K562 (cell line): ENCODE results near the gene SLC12A6. TPM values are rescaled to one million over a fixed set of nuclear protein-coding genes. Genes with fewer than 3 reads are reported as not detected.
A peak's percentile ranks its signal among the peaks of the same experiment; 100 is the strongest.

Experiments used
- FOXA3 ChIP-seq, 2 experiments: fragments of 450-650 bp in 1 of 2; sonication (generic) in 1 of 2; formaldehyde crosslinking; IDR thresholded peaks in 1 of 2; conservative IDR thresholded peaks in 1 of 2; 2 replicates each; pipeline versions ENCODE4 v1.4.0 to v1.8.0; 2020 to 2022; ENCODE audit warnings: mild to moderate bottlenecking in 2 of 2, missing genetic modification reagents in 1 of 2
- HDAC1 ChIP-seq, 2 experiments: fragments of 450-650 bp; IDR thresholded peaks; 2 replicates each; pipeline ENCODE4 v1.6.1; 2016 to 2017; ENCODE audit warnings: inconsistent platforms in 1 of 2, mild to moderate bottlenecking in 1 of 2, moderate library complexity in 1 of 2
- KAT8 ChIP-seq: fragments of 450-650 bp; IDR thresholded peaks from 2 replicates; pipeline ENCODE4 v1.6.1; 2016; ENCODE audit warnings: low read depth, mild to moderate bottlenecking
- MAFG ChIP-seq: fragments of 450-650 bp; conservative IDR thresholded peaks from 2 replicates; pipeline ENCODE4 v1.6.1; 2016; ENCODE audit warnings: missing genetic modification characterization, missing compliant biosample characterization
- MYNN ChIP-seq, 2 experiments: sonication (generic); formaldehyde crosslinking in 1 of 2; IDR thresholded peaks; 2 replicates each; pipeline versions ENCODE4 v1.5.0 to v1.6.1; 2016 to 2020; ENCODE audit warnings: antibody characterized with exemption in 1 of 2, missing genetic modification reagents in 1 of 2
- NR2F6 ChIP-seq: fragments of 450-650 bp; formaldehyde crosslinking; IDR thresholded peaks from 2 replicates; pipeline ENCODE4 v1.4.0; 2020; ENCODE audit warnings: mild to moderate bottlenecking
- PCBP2 ChIP-seq: fragments of 200-400 bp; formaldehyde crosslinking; IDR thresholded peaks from 2 replicates; pipeline ENCODE4 v1.6.1; 2018; ENCODE audit warnings: low read length, low read depth, mild to moderate bottlenecking, moderate library complexity; ENCODE audit not compliant: poor library complexity, severe bottlenecking
- SAFB ChIP-seq: fragments of 200-400 bp; formaldehyde crosslinking; IDR thresholded peaks from 2 replicates; pipeline ENCODE4 v1.6.1; 2017; ENCODE audit warnings: low read depth, low read length, borderline replicate concordance
- SPI1 ChIP-seq: IDR thresholded peaks from 2 replicates; pipeline ENCODE4 v1.6.1; 2011; ENCODE audit warnings: low read depth, low read length, control low read depth, borderline replicate concordance
- TBL1XR1 ChIP-seq, 2 experiments: IDR thresholded peaks; 2 replicates each; pipeline ENCODE4 v1.6.1; 2012; ENCODE audit warnings: improper control_type of control experiment in 2 of 2, low read length in 2 of 2, mild to moderate bottlenecking in 1 of 2
- TSHZ1 ChIP-seq: fragments of 250-450 bp; sonication (Bioruptor Pico); IDR thresholded peaks from 2 replicates; pipeline ENCODE4 v1.4.0; 2020; ENCODE audit warnings: mild to moderate bottlenecking, moderate library complexity
- ZBTB40 ChIP-seq, 2 experiments: fragments of 450-650 bp in 1 of 2; sonication (generic) in 1 of 2; formaldehyde crosslinking in 1 of 2; IDR thresholded peaks; 2 replicates each; pipeline versions ENCODE4 v1.7.1 to v1.9.0; 2016 to 2022; ENCODE audit warnings: inconsistent platforms in 1 of 2, mild to moderate bottlenecking in 1 of 2, missing genetic modification reagents in 1 of 2
- ZNF140 ChIP-seq: fragments of 250-450 bp; sonication (Bioruptor Pico); IDR thresholded peaks from 2 replicates; pipeline ENCODE4 v1.8.0; 2021; ENCODE audit warnings: moderate library complexity, mild to moderate bottlenecking, inconsistent platforms
- polyA plus RNA-seq, 8 experiments: library from polyadenylated mRNA; depleted of rRNA in 4 of 8; stranded (reverse) in 5 of 8; unstranded in 3 of 8; fragments of >200 nt; fragmentation: Nextera tagmentation in 2 of 8; fragmentation: Illumina TruSeq in 1 of 8; extraction: Ambion mirVana in 2 of 8; extraction: Trizol in 1 of 8; gene quantifications; 2 replicates each; pipeline versions ENCODE4 v1.2.1 to v1.2.3, GENCODE V29; 2011 to 2014; ENCODE audit warnings: inconsistent platforms in 1 of 8, missing spikeins in 1 of 8
- total RNA-seq, 7 experiments: library from RNA; depleted of rRNA in 6 of 7; stranded (reverse); fragments of >200 nt in 6 of 7; fragmentation: Illumina TruSeq in 2 of 7; extraction: Trizol in 2 of 7; gene quantifications; 2 replicates each; pipeline versions ENCODE4 v1.2.1 to v1.2.3, GENCODE V29; 2011 to 2021; ENCODE audit warnings: low replicate concordance in 1 of 7

SLC12A6 gene
- total and polyA plus RNA-seq, 9 of the 15 experiments (the other 6 are each of a cell fraction or from before 2014, with no cell fraction given) = 1.4 to 16.4 (median 6.7) TPM

- TF ChIP-seq TBL1XR1 (IDR thresholded peaks at IDR 0.05; ENCODE audit: low read length in 2 of 2) (0 out of 4 replicates have a peak, but pooled peaks of 1 of the 2 experiments have one; percentile 47), FOXA3 (CRISPR knock-in tag; conservative IDR thresholded peaks at IDR 0.05 in 1 of 2, IDR thresholded peaks at IDR 0.05 in 1 of 2) (peak in 1 of 2 experiments; percentile 57; a peak in 1 of 4 replicates), SAFB (peak; percentile 93), ZBTB40 (IDR thresholded peaks at IDR 0.05) (peak; percentile 21; the same call in 1 of the 2 replicates), ZBTB40 (CRISPR knock-in tag; IDR thresholded peaks at IDR 0.05) (no peak), HDAC1 (IDR thresholded peaks at IDR 0.05) (peak in 1 of 2 experiments; percentile 58; a peak in 1 of 4 replicates), SPI1 (no peak), MYNN (IDR thresholded peaks at IDR 0.05) (no peak; the same call in 1 of the 2 replicates), MYNN (CRISPR knock-in tag; IDR thresholded peaks at IDR 0.05) (no peak), KAT8 (no peak), ZNF140 (no peak), TSHZ1 (CRISPR knock-in tag) (no peak), MAFG (tag) (no peak), PCBP2 (no peak), NR2F6 (no peak)
These were observed 29.8 kb upstream of the SLC12A6 start, which contains the start of gene LPCAT4 (continued) for GRCh38 chr15:34367101-34368081.
